PFSK-1 (cell line): ENCODE data around the gene LTF.

Source experiments
- FOXP2 ChIP-seq: optimal IDR thresholded peaks from 2 replicates; pipeline ENCODE3; 2011; ENCODE audit warnings: borderline replicate concordance, control low read depth, inconsistent platforms; ENCODE audit not compliant: insufficient read depth; ENCODE audit errors: extremely low read length, extremely low read depth
- POLR2AphosphoS5 ChIP-seq: IDR thresholded peaks from 2 replicates; pipeline ENCODE4 v1.6.1; 2012; ENCODE audit warnings: low read depth, mild to moderate bottlenecking, control low read depth, low read length, moderate library complexity
- SIN3A ChIP-seq: IDR thresholded peaks from 2 replicates; pipeline ENCODE4 v1.6.1; 2012; ENCODE audit warnings: mild to moderate bottlenecking, low read length, moderate library complexity, borderline replicate concordance; ENCODE audit not compliant: insufficient read depth
- TAF1 ChIP-seq: IDR thresholded peaks from 2 replicates; pipeline ENCODE4 v1.6.1; 2012; ENCODE audit warnings: low read length, control low read depth, borderline replicate concordance; ENCODE audit not compliant: insufficient read depth
- TF ChIP-seq, protein P1 (sequence below), 2 experiments: IDR thresholded peaks; 2 replicates each; pipeline versions ENCODE4 v1.6.1 to v1.8.0; 2011 to 2012; ENCODE audit warnings: low read depth in 2 of 2, low read length in 2 of 2, control low read depth in 1 of 2, inconsistent platforms in 1 of 2, mild to moderate bottlenecking in 1 of 2, moderate library complexity in 1 of 2; ENCODE audit not compliant: insufficient read depth in 1 of 2

The LTF gene

DNA sequence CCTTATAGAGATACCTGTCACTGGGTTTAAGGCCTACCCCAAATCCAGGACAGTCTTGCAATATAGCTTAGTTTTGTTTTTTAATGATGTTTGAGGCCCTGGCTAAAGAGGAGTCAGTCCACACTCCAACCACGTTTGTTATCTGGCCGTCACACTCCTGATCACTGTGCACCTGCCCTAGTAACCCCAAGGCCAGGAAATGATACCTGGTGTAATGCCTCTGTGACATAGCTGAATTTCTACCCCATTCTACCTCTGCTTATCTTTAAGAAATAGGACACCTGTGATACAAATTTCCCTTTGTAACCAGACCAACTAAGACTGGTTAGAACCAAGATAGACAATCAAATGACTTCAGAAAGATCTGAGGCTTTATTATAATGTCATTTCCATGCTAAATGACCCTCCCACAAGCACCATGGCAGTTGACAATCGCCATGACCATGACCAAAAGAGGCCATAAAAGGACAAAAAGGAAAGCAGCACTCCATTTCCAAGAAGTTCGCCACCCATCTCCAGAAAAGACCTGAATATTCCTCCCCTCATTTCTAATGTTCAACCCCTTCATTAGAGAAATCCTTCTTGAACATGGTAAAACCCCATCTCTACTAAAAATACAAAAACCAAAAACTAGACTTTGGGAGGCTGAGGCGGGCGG lies 28.3 kb upstream of the LTF start:
- no peak for TF ChIP-seq TAF1
- no peak for TF ChIP-seq SIN3A
- TF ChIP-seq, protein P1, sequence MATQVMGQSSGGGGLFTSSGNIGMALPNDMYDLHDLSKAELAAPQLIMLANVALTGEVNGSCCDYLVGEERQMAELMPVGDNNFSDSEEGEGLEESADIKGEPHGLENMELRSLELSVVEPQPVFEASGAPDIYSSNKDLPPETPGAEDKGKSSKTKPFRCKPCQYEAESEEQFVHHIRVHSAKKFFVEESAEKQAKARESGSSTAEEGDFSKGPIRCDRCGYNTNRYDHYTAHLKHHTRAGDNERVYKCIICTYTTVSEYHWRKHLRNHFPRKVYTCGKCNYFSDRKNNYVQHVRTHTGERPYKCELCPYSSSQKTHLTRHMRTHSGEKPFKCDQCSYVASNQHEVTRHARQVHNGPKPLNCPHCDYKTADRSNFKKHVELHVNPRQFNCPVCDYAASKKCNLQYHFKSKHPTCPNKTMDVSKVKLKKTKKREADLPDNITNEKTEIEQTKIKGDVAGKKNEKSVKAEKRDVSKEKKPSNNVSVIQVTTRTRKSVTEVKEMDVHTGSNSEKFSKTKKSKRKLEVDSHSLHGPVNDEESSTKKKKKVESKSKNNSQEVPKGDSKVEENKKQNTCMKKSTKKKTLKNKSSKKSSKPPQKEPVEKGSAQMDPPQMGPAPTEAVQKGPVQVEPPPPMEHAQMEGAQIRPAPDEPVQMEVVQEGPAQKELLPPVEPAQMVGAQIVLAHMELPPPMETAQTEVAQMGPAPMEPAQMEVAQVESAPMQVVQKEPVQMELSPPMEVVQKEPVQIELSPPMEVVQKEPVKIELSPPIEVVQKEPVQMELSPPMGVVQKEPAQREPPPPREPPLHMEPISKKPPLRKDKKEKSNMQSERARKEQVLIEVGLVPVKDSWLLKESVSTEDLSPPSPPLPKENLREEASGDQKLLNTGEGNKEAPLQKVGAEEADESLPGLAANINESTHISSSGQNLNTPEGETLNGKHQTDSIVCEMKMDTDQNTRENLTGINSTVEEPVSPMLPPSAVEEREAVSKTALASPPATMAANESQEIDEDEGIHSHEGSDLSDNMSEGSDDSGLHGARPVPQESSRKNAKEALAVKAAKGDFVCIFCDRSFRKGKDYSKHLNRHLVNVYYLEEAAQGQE (IDR thresholded peaks at IDR 0.05; ENCODE audit: insufficient read depth in 1 of 2, low read depth in 2 of 2, low read length in 2 of 2), result no peak
- no peak for TF ChIP-seq POLR2AphosphoS5
- no peak for TF ChIP-seq FOXP2

DNA sequence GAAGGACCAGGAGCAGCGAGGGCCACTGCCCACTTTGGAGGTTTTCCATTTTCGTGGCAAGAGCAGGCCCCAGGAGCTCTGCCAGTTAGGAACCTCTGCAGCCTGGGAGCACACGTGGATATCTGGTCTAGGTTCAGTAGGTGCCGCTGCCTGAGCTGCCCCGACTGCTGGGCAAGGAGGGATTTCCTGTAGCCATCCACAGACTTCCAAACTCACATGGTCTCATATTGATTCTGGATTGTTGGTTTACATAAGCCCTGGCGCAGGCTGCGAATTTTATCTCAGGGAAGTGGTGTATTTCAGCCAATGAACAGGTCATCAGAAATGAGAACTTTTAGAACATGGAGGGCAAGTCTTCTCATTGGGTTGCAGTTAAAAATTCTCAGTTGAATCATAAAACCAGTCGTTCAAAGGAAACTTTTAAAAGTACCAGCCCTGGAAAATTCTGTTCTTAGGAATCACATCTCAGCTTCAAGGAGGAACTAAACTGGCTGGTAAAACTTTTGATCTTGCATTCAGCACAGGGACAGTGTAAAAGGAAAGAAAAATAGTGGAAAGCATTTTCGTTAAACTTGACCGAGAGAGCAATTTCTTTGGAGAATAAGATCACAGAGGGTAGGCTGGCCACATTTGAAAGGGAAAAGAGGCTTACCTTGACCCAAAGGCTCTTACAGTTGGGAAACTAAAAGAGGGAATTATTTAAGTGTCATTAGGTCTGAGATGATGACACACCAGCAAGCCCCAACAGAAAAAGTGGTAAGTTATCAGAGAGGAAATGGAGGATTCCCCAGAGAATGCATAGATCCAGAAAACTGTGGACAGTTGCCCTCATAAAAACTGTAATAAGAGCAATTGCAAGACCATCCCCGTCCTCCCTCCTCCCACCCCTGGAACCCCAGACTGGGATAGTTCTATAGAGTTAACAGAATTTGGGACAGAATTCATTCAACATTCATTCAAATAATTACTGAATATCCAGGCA lies 26.7 kb upstream of the LTF start:
- TF ChIP-seq FOXP2 (no peak), SIN3A (no peak), TAF1 (no peak), POLR2AphosphoS5 (no peak)
- TF ChIP-seq, protein P1 (IDR thresholded peaks at IDR 0.05; ENCODE audit: insufficient read depth in 1 of 2, low read depth in 2 of 2, low read length in 2 of 2), result no peak

DNA sequence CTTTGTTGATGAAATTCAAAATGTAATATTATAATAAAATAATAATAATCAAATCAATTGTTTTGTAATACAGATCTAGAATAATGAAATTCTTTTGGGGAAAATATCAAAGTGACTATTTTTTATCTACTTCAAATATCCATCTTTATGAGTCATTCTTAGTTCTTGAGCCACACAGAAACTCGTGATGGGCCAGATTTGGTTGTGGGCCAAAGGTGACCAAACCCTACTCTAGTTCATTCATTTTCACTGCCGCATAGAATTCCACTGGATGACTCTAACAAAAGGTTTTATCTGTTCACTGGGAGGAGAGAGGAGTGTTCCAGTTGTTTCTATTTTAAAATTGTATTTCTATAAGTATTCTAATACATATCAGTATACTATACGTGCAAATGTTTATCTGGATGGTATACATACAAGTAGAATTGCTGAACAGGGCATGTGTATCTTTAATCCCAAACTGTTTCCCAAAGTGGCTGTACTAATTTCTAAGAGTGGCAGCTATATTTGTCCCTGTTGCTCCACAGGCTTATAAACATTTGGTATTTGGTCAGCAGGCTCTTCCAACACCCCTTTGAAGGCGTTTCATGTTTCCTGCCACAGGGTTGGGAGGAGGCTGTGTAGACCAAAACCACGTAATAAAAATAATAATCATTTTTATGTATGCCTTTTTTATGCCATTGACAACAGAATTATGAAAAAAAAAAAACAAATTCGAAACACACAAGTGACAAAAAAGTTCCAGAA lies 25.8 kb upstream of the LTF start:
- TF ChIP-seq POLR2AphosphoS5, result no peak
- TF ChIP-seq FOXP2, result no peak
- TF ChIP-seq SIN3A, result no peak
- TF ChIP-seq TAF1, result no peak
- TF ChIP-seq, protein P1 (IDR thresholded peaks at IDR 0.05; ENCODE audit: insufficient read depth in 1 of 2, low read depth in 2 of 2, low read length in 2 of 2), result no peak

DNA sequence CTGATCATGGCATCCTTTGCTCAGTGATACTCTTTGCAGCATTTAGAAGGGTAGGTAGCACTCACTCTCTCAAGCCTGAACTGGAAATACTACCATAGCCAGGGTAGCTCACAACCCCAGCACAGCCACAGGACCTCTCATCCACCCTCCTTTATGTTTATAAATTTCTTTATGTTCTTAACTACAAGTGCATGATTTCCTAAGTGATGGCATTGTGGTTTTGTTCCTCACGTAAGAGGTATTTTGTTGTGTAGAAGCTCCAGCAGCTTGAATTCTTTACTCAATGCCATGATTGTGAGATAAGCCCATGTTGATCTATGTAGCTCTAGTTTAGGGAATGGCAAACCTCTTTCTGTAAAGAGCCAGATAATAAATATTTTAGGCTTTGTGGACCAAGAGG lies 25.2 kb upstream of the LTF start:
- TF ChIP-seq POLR2AphosphoS5 (no peak), TAF1 (no peak), FOXP2 (no peak), SIN3A (no peak)
- TF ChIP-seq, protein P1 (IDR thresholded peaks at IDR 0.05; ENCODE audit: insufficient read depth in 1 of 2, low read depth in 2 of 2, low read length in 2 of 2), result no peak
